GM12878 (cell line): ENCODE data around the gene MITF.

Experiments
- ATF3 ChIP-seq: IDR thresholded peaks from 2 replicates; pipeline ENCODE4 v1.6.1; 2011; ENCODE audit warnings: low read depth, mild to moderate bottlenecking, low read length, moderate library complexity, borderline replicate concordance; ENCODE audit errors: extremely low read depth
- CREB1 ChIP-seq: IDR thresholded peaks from 2 replicates; pipeline ENCODE4 v1.6.1; 2012; ENCODE audit warnings: low read depth, mild to moderate bottlenecking, inconsistent platforms
- CTCF ChIP-seq, 3 experiments: IDR thresholded peaks in 2 of 3; conservative IDR thresholded peaks in 1 of 3; 2 replicates each; pipeline ENCODE4 v1.5.1; 2011; ENCODE audit warnings: low read depth in 3 of 3, low read length in 3 of 3, mild to moderate bottlenecking in 3 of 3, control low read depth in 2 of 3, moderate library complexity in 2 of 3, inconsistent platforms in 1 of 3, mixed read lengths in 1 of 3; ENCODE audit not compliant: control insufficient read depth in 2 of 3, insufficient read depth in 1 of 3; ENCODE audit errors: extremely low read depth in 1 of 3
- E2F8 ChIP-seq: fragments of 450-650 bp; IDR thresholded peaks from 2 replicates; pipeline ENCODE4 v1.6.1; 2018; ENCODE audit warnings: mild to moderate bottlenecking, low read depth, moderate library complexity; ENCODE audit not compliant: partially characterized antibody
- ELK1 ChIP-seq: IDR thresholded peaks from 2 replicates; pipeline ENCODE4 v1.6.1; 2012; ENCODE audit warnings: low read depth, low read length, improper control_type of control experiment
- FOS ChIP-seq: IDR thresholded peaks from 3 replicates; pipeline ENCODE4 v1.6.1; 2011; ENCODE audit warnings: borderline replicate concordance; ENCODE audit not compliant: insufficient read length; ENCODE audit errors: extremely low read depth
- MYB ChIP-seq: fragments of 150-350 bp; IDR thresholded peaks from 2 replicates; pipeline ENCODE4 v1.6.1; 2014; ENCODE audit warnings: mild to moderate bottlenecking, low read depth, low read length, borderline replicate concordance
- MYC ChIP-seq: IDR thresholded peaks from 2 replicates; pipeline ENCODE4 v1.6.1; 2011; ENCODE audit warnings: mild to moderate bottlenecking, low read length, moderate library complexity, inconsistent platforms; ENCODE audit not compliant: insufficient read depth, insufficient replicate concordance, insufficient read length, severe bottlenecking
- POLR2A ChIP-seq: IDR thresholded peaks from 2 replicates; pipeline ENCODE4 v1.6.1; 2011; ENCODE audit warnings: low read depth, mild to moderate bottlenecking, low read length
- POLR2AphosphoS5 ChIP-seq: IDR thresholded peaks from 2 replicates; pipeline ENCODE4 v1.6.1; 2011; ENCODE audit warnings: mild to moderate bottlenecking, low read length, inconsistent platforms
- RCOR1 ChIP-seq: conservative IDR thresholded peaks from 2 replicates; pipeline ENCODE4 v1.6.1; 2012; ENCODE audit warnings: low read depth, low read length, improper control_type of control experiment
- STAT3 ChIP-seq: IDR thresholded peaks from 2 replicates; pipeline ENCODE4 v1.6.1; 2011; ENCODE audit warnings: low read depth, low read length, improper control_type of control experiment
- TAF1 ChIP-seq: IDR thresholded peaks from 2 replicates; pipeline ENCODE4 v1.6.1; 2011; ENCODE audit warnings: mild to moderate bottlenecking, low read depth, low read length, borderline replicate concordance
- ZBTB33 ChIP-seq: fragments of 450-650 bp; IDR thresholded peaks from 2 replicates; pipeline ENCODE4 v1.6.1; 2017; ENCODE audit warnings: mild to moderate bottlenecking

- TF ChIP-seq POLR2A (no peak), CTCF (IDR thresholded peaks at IDR 0.05 in 2 of 3, conservative IDR thresholded peaks at IDR 0.05 in 1 of 3; ENCODE audit: control insufficient read depth in 2 of 3, extremely low read depth in 1 of 3, insufficient read depth in 1 of 3, low read depth in 3 of 3, low read length in 3 of 3) (no peak), POLR2AphosphoS5 (no peak), MYC (no peak), FOS (no peak), E2F8 (no peak), RCOR1 (no peak), TAF1 (no peak), STAT3 (no peak), ELK1 (no peak), MYB (no peak), ZBTB33 (no peak), CREB1 (no peak), ATF3 (no peak)
These were observed 48.3 kb downstream of the MITF start for GRCh38 chr3:69787436-69788168.
